Measurements from ENCODE around the gene CAPN15. TPM values are rescaled to one million over a fixed set of nuclear protein-coding genes. Genes with fewer than 3 reads are reported as not detected.

CAPN15 gene
- total and polyA plus RNA-seq, 9 of the 15 experiments (the other 6 are each of a cell fraction or from before 2014, with no cell fraction given) = 0.62 to 111 (median 14.2) TPM

DNA sequence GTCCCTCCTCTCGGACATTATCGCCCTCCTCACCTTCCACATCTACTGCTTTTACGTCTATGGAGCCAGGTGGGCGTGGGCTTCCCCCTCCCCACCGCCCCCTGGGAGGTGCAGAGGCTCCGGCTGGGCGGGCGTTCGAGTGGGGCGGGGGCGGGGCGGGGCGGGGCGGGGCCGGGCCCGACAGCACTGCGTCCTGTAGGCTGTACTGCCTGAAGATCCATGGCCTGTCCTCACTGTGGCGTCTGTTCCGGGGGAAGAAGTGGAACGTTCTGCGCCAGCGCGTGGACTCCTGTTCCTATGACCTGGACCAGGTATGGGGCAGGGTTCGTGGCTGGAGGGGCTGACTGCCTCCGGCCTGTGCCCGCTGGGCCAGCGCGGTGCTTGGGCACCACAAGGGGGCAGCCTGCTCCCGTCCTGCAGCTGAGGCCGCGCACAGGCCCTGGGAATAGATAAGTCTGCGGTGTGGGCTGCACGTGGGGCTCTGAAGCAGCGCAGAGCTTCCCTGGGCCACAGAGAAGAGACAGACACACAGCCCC, 51.4 kb downstream of the CAPN15 start (continued):
- TF ChIP-seq, protein P1, sequence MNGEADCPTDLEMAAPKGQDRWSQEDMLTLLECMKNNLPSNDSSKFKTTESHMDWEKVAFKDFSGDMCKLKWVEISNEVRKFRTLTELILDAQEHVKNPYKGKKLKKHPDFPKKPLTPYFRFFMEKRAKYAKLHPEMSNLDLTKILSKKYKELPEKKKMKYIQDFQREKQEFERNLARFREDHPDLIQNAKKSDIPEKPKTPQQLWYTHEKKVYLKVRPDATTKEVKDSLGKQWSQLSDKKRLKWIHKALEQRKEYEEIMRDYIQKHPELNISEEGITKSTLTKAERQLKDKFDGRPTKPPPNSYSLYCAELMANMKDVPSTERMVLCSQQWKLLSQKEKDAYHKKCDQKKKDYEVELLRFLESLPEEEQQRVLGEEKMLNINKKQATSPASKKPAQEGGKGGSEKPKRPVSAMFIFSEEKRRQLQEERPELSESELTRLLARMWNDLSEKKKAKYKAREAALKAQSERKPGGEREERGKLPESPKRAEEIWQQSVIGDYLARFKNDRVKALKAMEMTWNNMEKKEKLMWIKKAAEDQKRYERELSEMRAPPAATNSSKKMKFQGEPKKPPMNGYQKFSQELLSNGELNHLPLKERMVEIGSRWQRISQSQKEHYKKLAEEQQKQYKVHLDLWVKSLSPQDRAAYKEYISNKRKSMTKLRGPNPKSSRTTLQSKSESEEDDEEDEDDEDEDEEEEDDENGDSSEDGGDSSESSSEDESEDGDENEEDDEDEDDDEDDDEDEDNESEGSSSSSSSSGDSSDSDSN (IDR thresholded peaks at IDR 0.05; ENCODE audit: borderline replicate concordance in 1 of 2, low read depth in 2 of 2, low read length in 2 of 2) = 0 out of 4 replicates have a peak, but pooled peaks of 1 of the 2 experiments have one; percentile 26
- TF ChIP-seq IFI16 (CRISPR knock-in tag; IDR thresholded peaks at IDR 0.05) (no peak), WHSC1 (IDR thresholded peaks at IDR 0.05; ENCODE audit: low read length) (no peak), ARNT (IDR thresholded peaks at IDR 0.05) (no peak), XRCC3 (IDR thresholded peaks at IDR 0.05) (no peak), HOXB6 (CRISPR knock-in tag; IDR thresholded peaks at IDR 0.05; ENCODE audit: borderline replicate concordance) (no peak), KDM1A (IDR thresholded peaks at IDR 0.05) (no peak), GTF2F1 (IDR thresholded peaks at IDR 0.05; ENCODE audit: low read depth, low read length) (no peak), ILF3 (IDR thresholded peaks at IDR 0.05; ENCODE audit: borderline replicate concordance) (no peak), SREBF1 (IDR thresholded peaks at IDR 0.05; ENCODE audit: borderline replicate concordance, low read depth, low read length) (no peak), ZNF12 (CRISPR knock-in tag; IDR thresholded peaks at IDR 0.05) (no peak), SRSF3 (IDR thresholded peaks at IDR 0.05; ENCODE audit: insufficient read depth, low read length) (no peak), CREM (IDR thresholded peaks at IDR 0.05; ENCODE audit: low read depth) (peak; percentile 68; the same call in 1 of the 2 replicates), E2F3 (CRISPR knock-in tag; IDR thresholded peaks at IDR 0.05) (no peak), ESRRA (IDR thresholded peaks at IDR 0.05; ENCODE audit: borderline replicate concordance, low read depth) (peak; percentile 72; the same call in 1 of the 2 replicates), MEF2A (IDR thresholded peaks at IDR 0.05; ENCODE audit: control insufficient read depth, low read depth, low read length) (no peak), NFATC3 (IDR thresholded peaks at IDR 0.05) (no peak), ETV6 (IDR thresholded peaks at IDR 0.05; ENCODE audit: borderline replicate concordance in 1 of 2, low read depth in 2 of 2, low read length in 1 of 2) (no peak), ETV6 (CRISPR knock-in tag; IDR thresholded peaks at IDR 0.05; ENCODE audit: borderline replicate concordance) (no peak)
- TF ChIP-seq, protein P2, sequence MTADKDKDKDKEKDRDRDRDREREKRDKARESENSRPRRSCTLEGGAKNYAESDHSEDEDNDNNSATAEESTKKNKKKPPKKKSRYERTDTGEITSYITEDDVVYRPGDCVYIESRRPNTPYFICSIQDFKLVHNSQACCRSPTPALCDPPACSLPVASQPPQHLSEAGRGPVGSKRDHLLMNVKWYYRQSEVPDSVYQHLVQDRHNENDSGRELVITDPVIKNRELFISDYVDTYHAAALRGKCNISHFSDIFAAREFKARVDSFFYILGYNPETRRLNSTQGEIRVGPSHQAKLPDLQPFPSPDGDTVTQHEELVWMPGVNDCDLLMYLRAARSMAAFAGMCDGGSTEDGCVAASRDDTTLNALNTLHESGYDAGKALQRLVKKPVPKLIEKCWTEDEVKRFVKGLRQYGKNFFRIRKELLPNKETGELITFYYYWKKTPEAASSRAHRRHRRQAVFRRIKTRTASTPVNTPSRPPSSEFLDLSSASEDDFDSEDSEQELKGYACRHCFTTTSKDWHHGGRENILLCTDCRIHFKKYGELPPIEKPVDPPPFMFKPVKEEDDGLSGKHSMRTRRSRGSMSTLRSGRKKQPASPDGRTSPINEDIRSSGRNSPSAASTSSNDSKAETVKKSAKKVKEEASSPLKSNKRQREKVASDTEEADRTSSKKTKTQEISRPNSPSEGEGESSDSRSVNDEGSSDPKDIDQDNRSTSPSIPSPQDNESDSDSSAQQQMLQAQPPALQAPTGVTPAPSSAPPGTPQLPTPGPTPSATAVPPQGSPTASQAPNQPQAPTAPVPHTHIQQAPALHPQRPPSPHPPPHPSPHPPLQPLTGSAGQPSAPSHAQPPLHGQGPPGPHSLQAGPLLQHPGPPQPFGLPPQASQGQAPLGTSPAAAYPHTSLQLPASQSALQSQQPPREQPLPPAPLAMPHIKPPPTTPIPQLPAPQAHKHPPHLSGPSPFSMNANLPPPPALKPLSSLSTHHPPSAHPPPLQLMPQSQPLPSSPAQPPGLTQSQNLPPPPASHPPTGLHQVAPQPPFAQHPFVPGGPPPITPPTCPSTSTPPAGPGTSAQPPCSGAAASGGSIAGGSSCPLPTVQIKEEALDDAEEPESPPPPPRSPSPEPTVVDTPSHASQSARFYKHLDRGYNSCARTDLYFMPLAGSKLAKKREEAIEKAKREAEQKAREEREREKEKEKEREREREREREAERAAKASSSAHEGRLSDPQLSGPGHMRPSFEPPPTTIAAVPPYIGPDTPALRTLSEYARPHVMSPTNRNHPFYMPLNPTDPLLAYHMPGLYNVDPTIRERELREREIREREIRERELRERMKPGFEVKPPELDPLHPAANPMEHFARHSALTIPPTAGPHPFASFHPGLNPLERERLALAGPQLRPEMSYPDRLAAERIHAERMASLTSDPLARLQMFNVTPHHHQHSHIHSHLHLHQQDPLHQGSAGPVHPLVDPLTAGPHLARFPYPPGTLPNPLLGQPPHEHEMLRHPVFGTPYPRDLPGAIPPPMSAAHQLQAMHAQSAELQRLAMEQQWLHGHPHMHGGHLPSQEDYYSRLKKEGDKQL (CRISPR knock-in tag; IDR thresholded peaks at IDR 0.05; ENCODE audit: borderline replicate concordance) = no peak
- TF ChIP-seq, protein P3, sequence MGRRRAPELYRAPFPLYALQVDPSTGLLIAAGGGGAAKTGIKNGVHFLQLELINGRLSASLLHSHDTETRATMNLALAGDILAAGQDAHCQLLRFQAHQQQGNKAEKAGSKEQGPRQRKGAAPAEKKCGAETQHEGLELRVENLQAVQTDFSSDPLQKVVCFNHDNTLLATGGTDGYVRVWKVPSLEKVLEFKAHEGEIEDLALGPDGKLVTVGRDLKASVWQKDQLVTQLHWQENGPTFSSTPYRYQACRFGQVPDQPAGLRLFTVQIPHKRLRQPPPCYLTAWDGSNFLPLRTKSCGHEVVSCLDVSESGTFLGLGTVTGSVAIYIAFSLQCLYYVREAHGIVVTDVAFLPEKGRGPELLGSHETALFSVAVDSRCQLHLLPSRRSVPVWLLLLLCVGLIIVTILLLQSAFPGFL (CRISPR knock-in tag; IDR thresholded peaks at IDR 0.05) = no peak

All from K562 (cell line).